Measurements from ENCODE around the gene PLEK.

DNA sequence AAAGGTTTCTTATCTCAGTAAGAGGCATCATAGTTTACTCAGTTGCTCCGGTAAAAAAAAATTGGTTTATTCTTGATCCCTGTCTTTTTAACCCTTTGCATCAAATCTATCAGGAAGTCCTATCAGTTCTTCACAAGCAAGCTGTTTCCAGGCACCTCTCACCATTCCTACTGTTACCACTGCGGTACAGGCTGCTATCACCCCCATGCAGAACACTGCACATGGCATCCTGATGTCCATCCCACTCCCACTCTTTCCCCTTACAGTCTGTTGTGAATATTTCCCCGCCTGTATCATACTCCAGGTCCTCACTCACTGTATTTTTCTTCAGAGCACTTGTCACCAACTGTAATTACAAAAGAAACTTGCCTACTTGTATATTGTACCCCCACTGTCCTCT is 40.0 kb upstream of the PLEK start:
- TF ChIP-seq PHF20 (IDR thresholded peaks at IDR 0.05; ENCODE audit: partially characterized antibody) (no peak), FOS (IDR thresholded peaks at IDR 0.05; ENCODE audit: extremely low read depth, insufficient read length) (no peak), MAZ (CRISPR knock-in tag; conservative IDR thresholded peaks at IDR 0.05 in 1 of 2, IDR thresholded peaks at IDR 0.05 in 1 of 2) (no peak), SIN3A (IDR thresholded peaks at IDR 0.05; ENCODE audit: borderline replicate concordance in 2 of 2, control insufficient read depth in 1 of 2, low read depth in 2 of 2, low read length in 2 of 2) (no peak), NBN (IDR thresholded peaks at IDR 0.05; ENCODE audit: low read depth) (no peak)
- TF ChIP-seq, protein P1, sequence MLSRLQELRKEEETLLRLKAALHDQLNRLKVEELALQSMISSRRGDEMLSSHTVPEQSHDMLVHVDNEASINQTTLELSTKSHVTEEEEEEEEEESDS (CRISPR knock-in tag; IDR thresholded peaks at IDR 0.05) = no peak
